GM18861 (cell line): ENCODE data around the gene PLXNA2.

ENCODE experiments used
- ATAC-seq: cut with Tn5 transposase; IDR thresholded peaks from one replicate; pipeline ENCODE4 v1.9.1; 2021; ENCODE audit not compliant: unreplicated experiment

The PLXNA2 gene

GRCh38 chr1:208242941-208243526, 1.1 kb downstream of the PLXNA2 start:
- no peak for ATAC-seq

- ATAC-seq = no peak
Observed at GRCh38 chr1:208242146-208242545, 2.0 kb downstream of the PLXNA2 start.

GRCh38 chr1:208241512-208241911, 2.7 kb downstream of the PLXNA2 start:
- ATAC-seq = no peak

- ATAC-seq = no peak
Observed at GRCh38 chr1:208240662-208241355, 3.4 kb downstream of the PLXNA2 start.

GRCh38 chr1:208239473-208240381, 4.5 kb downstream of the PLXNA2 start:
- ATAC-seq = no peak

- peak; percentile 42 for ATAC-seq
Observed at GRCh38 chr1:208238710-208239472, 5.3 kb downstream of the PLXNA2 start.

- ATAC-seq = no peak
Observed at GRCh38 chr1:208237241-208237640, 6.9 kb downstream of the PLXNA2 start.

- ATAC-seq = peak; percentile 55
Observed at GRCh38 chr1:208235982-208236761, 8.0 kb downstream of the PLXNA2 start.

- no peak for ATAC-seq
Observed at GRCh38 chr1:208235356-208235981, 8.7 kb downstream of the PLXNA2 start.

GRCh38 chr1:208234721-208235120, 9.5 kb downstream of the PLXNA2 start:
- ATAC-seq = no peak

GRCh38 chr1:208233978-208234377, 10.2 kb downstream of the PLXNA2 start:
- ATAC-seq = no peak

GRCh38 chr1:208233546-208233945, 10.6 kb downstream of the PLXNA2 start:
- ATAC-seq = no peak

- no peak for ATAC-seq
Observed at GRCh38 chr1:208232662-208233038, 11.5 kb downstream of the PLXNA2 start.

GRCh38 chr1:208231881-208232661, 12.1 kb downstream of the PLXNA2 start:
- ATAC-seq = no peak

GRCh38 chr1:208230668-208231529, 13.3 kb downstream of the PLXNA2 start:
- no peak for ATAC-seq

GRCh38 chr1:208228550-208228949, 15.6 kb downstream of the PLXNA2 start:
- ATAC-seq = no peak

GRCh38 chr1:208228026-208228425, 16.2 kb downstream of the PLXNA2 start:
- ATAC-seq = no peak

GRCh38 chr1:208227366-208227765, 16.8 kb downstream of the PLXNA2 start:
- ATAC-seq = no peak
